Measurements from ENCODE around the gene ORC5. TPM values are rescaled to one million over a fixed set of nuclear protein-coding genes. Genes with fewer than 3 reads are reported as not detected.

ORC5 gene
- total and polyA plus RNA-seq, 2 of the 13 experiments (the other 11 are each of a cell fraction or from before 2014, with no cell fraction given), result 4.8 to 18.8 TPM

GRCh38 chr7:104091242-104091641, 116.6 kb downstream of the ORC5 start:
- FAIRE-seq, result no peak
- no peaks in the 10 kb centered on the region for H3K36me3 ChIP-seq (replicated peaks in 1 of 2; ENCODE audit: control insufficient read depth in 1 of 2, insufficient read depth in 2 of 2, low read length in 2 of 2)
- ATAC-seq, result no peak
- no peak overlapping the region for H2AFZ ChIP-seq (ENCODE audit: low read length)
- H3K4me3 ChIP-seq (replicated peaks in 1 of 3; ENCODE audit: insufficient read depth in 1 of 3, low read depth in 2 of 3, low read length in 3 of 3), result no peak overlapping the region
- H3K4me1 ChIP-seq (ENCODE audit: insufficient read depth, low read length), result peaks cover 20% of the 10 kb centered on the region
- ChIA-PET CTCF (ENCODE audit: low intra/inter-chr PET ratio, low total read pairs) (no interaction called here), POLR2A (no interaction called here)
- no peaks in the 10 kb centered on the region for H4K20me1 ChIP-seq (ENCODE audit: insufficient read depth, low read length)
- no peaks in the 10 kb centered on the region for H3K27me3 ChIP-seq (ENCODE audit: control insufficient read depth in 1 of 2, insufficient read depth in 2 of 2, low read length in 2 of 2)
- no peaks in the 10 kb centered on the region for H3K79me2 ChIP-seq (ENCODE audit: insufficient read depth, low read length)
- in situ Hi-C loops (cut with HindIII; ENCODE audit: extremely low pct_ligation_motif_present, low pct_unique_long_range_greater_than_20kb) (no loop called here), intact Hi-C loops (cut with micrococcal nuclease; ENCODE audit: unreplicated experiment) (no loop called here)
- BruUV-seq (replicated peaks), result no TSS peak
- DNase-seq (ENCODE audit: low spot score), result no peak
- WGBS (ENCODE audit: low lambda C conversion rate), result 90% methylated on average over 4 of the region's 4 CpGs
- TF ChIP-seq SP4 (CRISPR knock-in tag; IDR thresholded peaks at IDR 0.05), result no peak
- no peak for TF ChIP-seq HES4 (CRISPR knock-in tag; IDR thresholded peaks at IDR 0.05; ENCODE audit: borderline replicate concordance)
- TF ChIP-seq ZNF276 (CRISPR knock-in tag; IDR thresholded peaks at IDR 0.05; ENCODE audit: low read depth), result no peak
- no peak for TF ChIP-seq USF2 (IDR thresholded peaks at IDR 0.05; ENCODE audit: low read depth, low read length)
- TF ChIP-seq USF2 (CRISPR knock-in tag; IDR thresholded peaks at IDR 0.05; ENCODE audit: borderline replicate concordance), result no peak
- no peak for TF ChIP-seq RARG (CRISPR knock-in tag; IDR thresholded peaks at IDR 0.05; ENCODE audit: low read depth)
- H3K27ac ChIP-seq (ENCODE audit: extremely low read length, insufficient read depth, low read length), result no peak overlapping the region
- no peak overlapping the region for H3K9ac ChIP-seq (ENCODE audit: insufficient read depth, low read depth, low read length)
- no peaks in the 10 kb centered on the region for H3K9me3 ChIP-seq (ENCODE audit: low read length)
- H3K4me2 ChIP-seq (ENCODE audit: low read depth, low read length), result no peak overlapping the region

All from HepG2 (cell line).